Tibial nerve (tissue), 4 donors: Measurements from ENCODE around the gene LSM12. TPM values are rescaled to one million over a fixed set of nuclear protein-coding genes. Genes with fewer than 3 reads are reported as not detected.
"Not testable (repeated sequence)": the region's sequence is repeated elsewhere in the genome, so short reads cannot be mapped to it uniquely, and the experiment has no call there.

Experiments
- DNase-seq, 2 donors: peaks; one replicate each; pipeline ENCODE4 v3.0.0-alpha.2; 2019; ENCODE audit warnings: low spot score in 2 of 2
- H3K27ac ChIP-seq, 4 donors: fragments of 200-600 bp; sonication (generic) in 3 of 4; one replicate each; pipeline ENCODE4 v1.5.1; 2017 to 2019; ENCODE audit warnings: mild to moderate bottlenecking in 1 of 4
- H3K27me3 ChIP-seq, 2 donors: fragments of 200-600 bp; sonication (generic) in 1 of 2; one replicate each; pipeline versions ENCODE4 v1.5.1 to v1.6.0; 2017 to 2019
- H3K36me3 ChIP-seq, 3 donors: fragments of 200-600 bp; sonication (generic); one replicate each; pipeline ENCODE4 v1.5.1; 2018 to 2019
- H3K4me1 ChIP-seq, 4 donors: fragments of 200-600 bp; sonication (generic) in 3 of 4; one replicate each; pipeline ENCODE4 v1.5.1; 2017 to 2019
- H3K4me3 ChIP-seq, 4 donors: fragments of 200-600 bp; sonication (generic) in 3 of 4; one replicate each; pipeline ENCODE4 v1.5.1; 2017 to 2019; ENCODE audit warnings: mild to moderate bottlenecking in 1 of 4, moderate library complexity in 1 of 4
- H3K9me3 ChIP-seq, 4 donors: fragments of 200-600 bp; sonication (generic) in 3 of 4; one replicate each; pipeline ENCODE4 v1.5.1; 2017 to 2019
- EP300 ChIP-seq, 2 donors: sonication (generic); formaldehyde crosslinking; IDR thresholded peaks; one replicate each; pipeline ENCODE4 v1.6.1; 2017; ENCODE audit warnings: antibody characterized with exemption in 2 of 2, mild to moderate bottlenecking in 1 of 2
- POLR2A ChIP-seq, 2 donors: fragments of 450-650 bp; IDR thresholded peaks; one replicate each; pipeline ENCODE4 v1.6.1; 2017; ENCODE audit warnings: antibody characterized with exemption in 2 of 2, mild to moderate bottlenecking in 2 of 2, moderate library complexity in 2 of 2
- WGBS, 2 donors: methylation state at CpG; one replicate each; pipeline ENCODE4 v1.1.5; 2018; 5-methylcytosine and 5-hydroxymethylcytosine counted together
- total RNA-seq, 4 donors: library from RNA; depleted of rRNA; stranded (reverse); fragments of >200 nt; gene quantifications; one replicate each; pipeline ENCODE4 v1.1.0, GENCODE V29; 2016
- TF ChIP-seq, protein P1 (sequence below), 5 experiments: fragments of 200-600 bp in 3 of 5; fragments of 450-650 bp in 2 of 5; sonication (generic) in 3 of 5; IDR thresholded peaks; one replicate each; pipeline ENCODE4 v1.5.1; 2016 to 2019; ENCODE audit warnings: antibody characterized with exemption in 5 of 5, mild to moderate bottlenecking in 3 of 5, moderate library complexity in 2 of 5

The LSM12 gene
- total RNA-seq, 4 donors from 2014 or later, result 18.2 to 37.2 (median 23.9) TPM

DNA sequence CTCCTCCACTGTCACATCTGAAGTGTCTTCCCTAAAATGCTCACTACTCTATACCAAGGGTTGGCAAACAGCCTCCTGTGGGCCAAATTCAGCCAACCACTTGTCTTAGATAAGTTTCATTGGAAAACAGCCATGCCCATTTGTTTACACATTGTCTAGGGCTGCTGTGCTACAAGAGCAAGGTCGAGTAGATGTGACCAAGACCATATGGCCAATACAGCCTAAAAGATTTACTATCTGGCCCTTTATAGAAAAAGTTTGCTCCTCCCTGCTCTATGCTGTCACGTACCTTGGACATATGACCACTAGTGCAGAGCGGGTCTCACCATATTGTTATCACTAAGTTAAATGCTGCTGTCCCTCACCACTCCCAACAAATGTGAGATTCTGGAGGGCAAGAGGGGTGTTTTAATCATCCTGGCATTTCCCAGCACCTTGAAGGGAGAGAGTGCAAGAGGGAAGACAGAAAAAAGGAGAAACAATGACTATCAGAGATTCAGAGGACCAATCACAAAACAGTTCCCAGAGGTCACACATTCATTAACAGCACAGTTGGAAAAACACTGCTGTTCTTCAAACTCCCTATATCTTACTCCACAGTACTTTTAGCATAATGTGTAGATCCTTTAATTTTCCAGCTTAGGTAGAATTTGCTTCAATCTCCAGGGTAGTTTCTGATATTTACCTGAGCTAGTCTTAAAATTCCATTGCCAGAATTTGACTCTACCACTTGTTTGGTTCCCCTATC, 13.2 kb downstream of the LSM12 start:
- no peak for DNase-seq

DNA sequence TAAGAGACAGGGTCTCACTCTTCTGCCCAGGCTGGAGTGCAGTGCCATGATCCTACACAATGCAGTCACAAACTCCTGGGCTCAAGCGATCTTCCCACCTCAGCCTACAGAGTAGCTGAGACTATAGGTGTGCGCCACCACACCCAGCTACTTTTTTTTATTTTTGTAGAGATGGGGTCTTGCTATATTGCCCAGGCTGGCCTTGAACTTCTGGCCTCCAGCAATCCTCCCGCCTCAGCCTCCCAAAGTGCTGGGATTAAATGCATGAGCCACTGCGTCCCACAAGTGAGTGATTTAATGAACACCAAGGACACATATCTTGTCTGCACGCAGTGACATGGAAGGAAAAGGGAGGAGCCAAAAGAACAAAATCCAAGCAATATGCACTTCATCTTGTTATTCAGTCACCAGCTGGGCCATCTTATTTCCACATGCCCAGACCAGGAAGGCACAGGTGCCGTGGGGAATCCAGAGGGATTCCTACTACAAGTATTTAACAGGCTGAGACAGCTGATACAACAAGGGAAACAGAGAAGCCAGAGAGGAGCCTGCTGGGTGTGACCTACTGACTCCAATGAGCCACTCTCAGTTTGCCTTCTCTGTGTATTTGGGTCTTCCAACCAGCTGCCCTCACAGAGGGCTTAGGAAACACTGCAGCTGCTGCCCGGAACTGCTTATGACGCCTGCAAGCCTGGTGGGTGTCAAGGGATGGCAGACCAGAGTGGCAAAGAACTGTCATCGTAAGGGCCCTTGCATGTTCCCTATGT, 17.0 kb downstream of the LSM12 start:
- Histone ChIP-seq H3K4me3 (no peak overlapping the region), H3K9me3 (no peaks in the 10 kb centered on the region), H3K27me3 (no peaks in the 10 kb centered on the region), H3K4me1 (peaks cover 0 to 4% (median 2%) of the 10 kb centered on the region in 4 donors), H3K36me3 (peaks cover 0 to 73% (median 11%) of the 10 kb centered on the region in 3 donors), H3K27ac (no peak overlapping the region)
- 93 to 96% methylated on average over 9 of the region's 9 CpGs for WGBS, 2 donors
- no peak for TF ChIP-seq POLR2A (IDR thresholded peaks at IDR 0.05)
- TF ChIP-seq, protein P1, sequence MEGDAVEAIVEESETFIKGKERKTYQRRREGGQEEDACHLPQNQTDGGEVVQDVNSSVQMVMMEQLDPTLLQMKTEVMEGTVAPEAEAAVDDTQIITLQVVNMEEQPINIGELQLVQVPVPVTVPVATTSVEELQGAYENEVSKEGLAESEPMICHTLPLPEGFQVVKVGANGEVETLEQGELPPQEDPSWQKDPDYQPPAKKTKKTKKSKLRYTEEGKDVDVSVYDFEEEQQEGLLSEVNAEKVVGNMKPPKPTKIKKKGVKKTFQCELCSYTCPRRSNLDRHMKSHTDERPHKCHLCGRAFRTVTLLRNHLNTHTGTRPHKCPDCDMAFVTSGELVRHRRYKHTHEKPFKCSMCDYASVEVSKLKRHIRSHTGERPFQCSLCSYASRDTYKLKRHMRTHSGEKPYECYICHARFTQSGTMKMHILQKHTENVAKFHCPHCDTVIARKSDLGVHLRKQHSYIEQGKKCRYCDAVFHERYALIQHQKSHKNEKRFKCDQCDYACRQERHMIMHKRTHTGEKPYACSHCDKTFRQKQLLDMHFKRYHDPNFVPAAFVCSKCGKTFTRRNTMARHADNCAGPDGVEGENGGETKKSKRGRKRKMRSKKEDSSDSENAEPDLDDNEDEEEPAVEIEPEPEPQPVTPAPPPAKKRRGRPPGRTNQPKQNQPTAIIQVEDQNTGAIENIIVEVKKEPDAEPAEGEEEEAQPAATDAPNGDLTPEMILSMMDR (IDR thresholded peaks at IDR 0.05), result no peak
- DNase-seq, result no peak

More for the DNA sequence above, 13.2 kb downstream of the LSM12 start:
- Histone ChIP-seq H3K4me1 (peaks cover 0 to 4% (median 0%) of the 10 kb centered on the region in 4 donors), H3K9me3 (no peaks in the 10 kb centered on the region), H3K27ac (no peak overlapping the region), H3K36me3 (peaks cover 0 to 96% (median 15%) of the 10 kb centered on the region in 3 donors), H3K4me3 (no peak overlapping the region), H3K27me3 (no peaks in the 10 kb centered on the region)
- TF ChIP-seq, protein P1 (IDR thresholded peaks at IDR 0.05), result no peak
- TF ChIP-seq EP300 (IDR thresholded peaks at IDR 0.05) (no peak), POLR2A (IDR thresholded peaks at IDR 0.05) (no peak)
- WGBS, 2 donors, result 59 to 68% methylated on average over 3 of the region's 3 CpGs

DNA sequence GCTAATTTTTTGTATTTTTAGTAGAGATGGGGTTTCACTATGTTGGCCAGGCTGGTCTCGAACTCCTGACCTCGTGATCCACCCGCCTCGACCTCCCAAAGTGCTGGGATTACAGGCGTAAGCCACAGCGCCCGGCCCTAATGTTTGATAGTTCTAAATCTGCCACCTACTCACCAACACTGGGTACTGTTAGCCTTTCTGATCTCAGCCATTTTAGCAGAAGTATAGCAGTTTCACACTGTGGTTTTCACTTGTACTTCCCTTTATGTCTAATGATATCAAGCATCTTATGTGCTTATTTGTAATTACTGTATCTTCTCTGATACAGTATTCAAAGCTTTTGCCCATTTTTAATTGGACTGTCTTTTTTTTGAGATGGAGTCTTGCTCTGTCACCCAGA, 19.6 kb downstream of the LSM12 start:
- not testable (repeated sequence) for H3K27ac ChIP-seq, DNase-seq, H3K27me3 ChIP-seq, H3K4me3 ChIP-seq, H3K9me3 ChIP-seq
- Histone ChIP-seq H3K4me1 (peaks cover 0 to 17% (median 7%) of the 10 kb centered on the region in 4 donors), H3K36me3 (peaks cover 0 to 49% (median 7%) of the 10 kb centered on the region in 3 donors)
- WGBS, 2 donors, result 98% methylated on average over 7 of the region's 7 CpGs

DNA sequence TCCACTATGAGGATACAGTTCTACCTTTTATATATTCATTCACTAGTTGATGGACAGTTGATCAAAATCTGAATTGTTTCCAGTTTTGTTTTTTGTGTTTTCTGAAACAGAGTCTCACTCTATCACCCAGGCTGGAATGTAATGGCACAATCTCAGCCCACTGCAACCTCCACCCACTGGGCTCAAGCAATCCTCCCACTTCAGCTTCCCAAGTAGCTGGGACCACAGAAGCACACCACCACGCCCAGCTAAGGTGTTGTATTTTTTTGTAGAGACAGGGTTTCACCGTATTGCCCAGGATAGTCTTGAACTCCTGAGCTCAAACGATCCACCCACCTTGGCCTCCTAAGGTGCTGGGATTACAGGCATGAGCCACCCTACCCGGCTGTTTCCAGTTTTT, 21.0 kb downstream of the LSM12 start:
- DNase-seq, result no peak
- WGBS, 2 donors, result 82 to 87% methylated on average over 4 of the region's 4 CpGs
- TF ChIP-seq POLR2A (IDR thresholded peaks at IDR 0.05), result no peak
- TF ChIP-seq EP300 (IDR thresholded peaks at IDR 0.05), result no peak

DNA sequence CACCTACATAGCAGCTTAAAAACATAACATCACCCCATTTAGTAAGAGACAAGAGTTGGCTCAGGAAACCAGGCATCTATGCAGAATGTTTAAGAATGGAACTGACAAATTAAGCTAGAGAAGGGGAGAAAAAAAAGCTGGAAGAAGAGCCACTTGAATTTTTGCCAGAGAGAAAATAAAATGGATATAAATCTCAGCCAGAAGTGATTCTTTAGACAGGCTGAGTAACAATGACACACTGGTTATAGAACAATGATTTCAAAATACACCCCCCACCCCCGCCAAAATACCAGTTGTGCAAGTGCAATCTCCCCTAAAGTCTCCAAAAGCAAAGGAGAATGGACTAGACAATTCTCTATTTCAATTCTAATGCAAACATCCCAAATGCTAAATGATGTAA, 22.4 kb downstream of the LSM12 start:
- Histone ChIP-seq H3K27me3 (no peaks in the 10 kb centered on the region), H3K27ac (peak overlapping the region in 1 of 4 donors; percentile 16), H3K36me3 (peaks cover 0 to 22% (median 0%) of the 10 kb centered on the region in 3 donors), H3K9me3 (no peaks in the 10 kb centered on the region), H3K4me1 (peaks cover 0 to 31% (median 8%) of the 10 kb centered on the region in 4 donors), H3K4me3 (no peak overlapping the region)
- no peak for DNase-seq
- 48 to 55% methylated on average over 1 of the region's 1 CpG for WGBS, 2 donors
- TF ChIP-seq EP300 (IDR thresholded peaks at IDR 0.05), result no peak
- TF ChIP-seq POLR2A (IDR thresholded peaks at IDR 0.05), result no peak
- TF ChIP-seq, protein P1 (IDR thresholded peaks at IDR 0.05), result no peak

More for the DNA sequence above, 21.0 kb downstream of the LSM12 start:
- Histone ChIP-seq H3K4me3 (no peak overlapping the region), H3K4me1 (peaks cover 0 to 25% (median 8%) of the 10 kb centered on the region in 4 donors), H3K9me3 (no peaks in the 10 kb centered on the region), H3K27ac (no peak overlapping the region), H3K27me3 (no peaks in the 10 kb centered on the region), H3K36me3 (peaks cover 0 to 35% (median 4%) of the 10 kb centered on the region in 3 donors)

DNA sequence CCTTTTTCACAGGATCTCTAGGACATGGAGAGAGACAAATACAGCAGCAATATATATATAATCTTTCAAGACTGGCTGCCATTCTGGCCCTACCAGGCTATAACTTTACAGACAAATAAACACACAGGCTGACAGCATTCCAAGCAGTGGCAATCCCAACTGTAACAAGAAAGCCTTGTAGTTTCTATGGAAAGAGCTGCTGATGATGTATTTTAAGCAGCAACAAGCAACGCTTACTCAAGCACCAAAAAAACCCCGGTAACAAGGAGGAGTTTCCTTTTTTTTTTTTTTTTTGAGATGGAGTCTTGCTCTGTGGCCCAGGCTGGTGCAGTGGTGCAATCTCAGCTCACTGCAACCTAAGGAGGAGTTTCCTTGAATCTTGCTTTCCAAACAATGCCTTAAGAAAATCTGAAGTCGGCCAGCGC, 23.2 kb downstream of the LSM12 start:
- TF ChIP-seq, protein P1 (IDR thresholded peaks at IDR 0.05), result no peak
- TF ChIP-seq EP300 (IDR thresholded peaks at IDR 0.05), result no peak
- TF ChIP-seq POLR2A (IDR thresholded peaks at IDR 0.05), result no peak
- H3K27ac ChIP-seq, result peak overlapping the region in 2 of 4 donors; percentile 7 to 36
- peaks cover 0 to 31% (median 8%) of the 10 kb centered on the region in 4 donors for H3K4me1 ChIP-seq
- H3K27me3 ChIP-seq, result no peaks in the 10 kb centered on the region
- WGBS, 2 donors, result 44 to 50% methylated on average over 4 of the region's 4 CpGs
- H3K9me3 ChIP-seq, result no peaks in the 10 kb centered on the region
- no peak overlapping the region for H3K4me3 ChIP-seq
- peaks cover 0 to 22% (median 0%) of the 10 kb centered on the region in 3 donors for H3K36me3 ChIP-seq
- no peak for DNase-seq
